ENCODE measurements around the gene CAVIN2. TPM values are rescaled to one million over a fixed set of nuclear protein-coding genes. Genes with fewer than 3 reads are reported as not detected.

Gene CAVIN2
- 119 and 193 TPM in 2 replicates for total RNA-seq

- DNase-seq (ENCODE audit: low read depth, low spot score): peak; percentile 99
These were observed at the start of gene CAVIN2 for GRCh38 chr2:191846515-191847476. Gene CAVIN2 (minus strand): TSS chr2:191847088. CDS start chr2:191846925, 163 bp downstream.

GRCh38 chr2:191895743-191896142 lies 48.9 kb upstream of the CAVIN2 start:
- no peak for DNase-seq (ENCODE audit: low read depth, low spot score)

GRCh38 chr2:191895195-191895594 lies 48.3 kb upstream of the CAVIN2 start:
- no peak for DNase-seq (ENCODE audit: low read depth, low spot score)

GRCh38 chr2:191894681-191895147 lies 47.8 kb upstream of the CAVIN2 start:
- no peak for DNase-seq (ENCODE audit: low read depth, low spot score)

- DNase-seq (ENCODE audit: low read depth, low spot score): no peak
These were observed 45.5 kb upstream of the CAVIN2 start for GRCh38 chr2:191892391-191892790.

- no peak for DNase-seq (ENCODE audit: low read depth, low spot score)
These were observed 44.8 kb upstream of the CAVIN2 start for GRCh38 chr2:191891656-191892055.

- DNase-seq (ENCODE audit: low read depth, low spot score): no peak
These were observed 43.0 kb upstream of the CAVIN2 start for GRCh38 chr2:191889931-191890330.

- DNase-seq (ENCODE audit: low read depth, low spot score): no peak
These were observed 41.7 kb upstream of the CAVIN2 start for GRCh38 chr2:191888400-191889166.

- no peak for DNase-seq (ENCODE audit: low read depth, low spot score)
These were observed 38.8 kb upstream of the CAVIN2 start for GRCh38 chr2:191885650-191886049.

- DNase-seq (ENCODE audit: low read depth, low spot score): no peak
These were observed 38.2 kb upstream of the CAVIN2 start for GRCh38 chr2:191885098-191885497.

GRCh38 chr2:191881982-191882816 lies 35.3 kb upstream of the CAVIN2 start:
- no peak for DNase-seq (ENCODE audit: low read depth, low spot score)

- DNase-seq (ENCODE audit: low read depth, low spot score): peak; percentile 75
These were observed 31.8 kb upstream of the CAVIN2 start for GRCh38 chr2:191878548-191879279.

GRCh38 chr2:191877875-191878274 lies 31.0 kb upstream of the CAVIN2 start:
- DNase-seq (ENCODE audit: low read depth, low spot score): no peak

GRCh38 chr2:191875859-191876258 lies 29.0 kb upstream of the CAVIN2 start:
- DNase-seq (ENCODE audit: low read depth, low spot score): no peak

- DNase-seq (ENCODE audit: low read depth, low spot score): no peak
These were observed 23.9 kb upstream of the CAVIN2 start for GRCh38 chr2:191870744-191871143.

- no peak for DNase-seq (ENCODE audit: low read depth, low spot score)
These were observed 22.9 kb upstream of the CAVIN2 start for GRCh38 chr2:191869781-191870180.

- DNase-seq (ENCODE audit: low read depth, low spot score): no peak
These were observed 22.3 kb upstream of the CAVIN2 start for GRCh38 chr2:191869178-191869577.

- DNase-seq (ENCODE audit: low read depth, low spot score): no peak
These were observed 20.6 kb upstream of the CAVIN2 start for GRCh38 chr2:191867507-191867847.

- DNase-seq (ENCODE audit: low read depth, low spot score): peak; percentile 97
These were observed 20.0 kb upstream of the CAVIN2 start for GRCh38 chr2:191866675-191867506.

GRCh38 chr2:191866195-191866594 lies 19.3 kb upstream of the CAVIN2 start:
- no peak for DNase-seq (ENCODE audit: low read depth, low spot score)
